Suppressor macrophage (primary cell): Measurements from ENCODE around the gene YLPM1.

Experiments
- DNase-seq, 4 experiments: peaks; one replicate each; pipeline ENCODE4 v3.0.0-alpha.2; 2020 to 2022

Gene YLPM1

GRCh38 chr14:74793506-74794155 is 30.5 kb downstream of the YLPM1 start:
- peak; percentile 4 to 14 (median 6) for DNase-seq

DNA sequence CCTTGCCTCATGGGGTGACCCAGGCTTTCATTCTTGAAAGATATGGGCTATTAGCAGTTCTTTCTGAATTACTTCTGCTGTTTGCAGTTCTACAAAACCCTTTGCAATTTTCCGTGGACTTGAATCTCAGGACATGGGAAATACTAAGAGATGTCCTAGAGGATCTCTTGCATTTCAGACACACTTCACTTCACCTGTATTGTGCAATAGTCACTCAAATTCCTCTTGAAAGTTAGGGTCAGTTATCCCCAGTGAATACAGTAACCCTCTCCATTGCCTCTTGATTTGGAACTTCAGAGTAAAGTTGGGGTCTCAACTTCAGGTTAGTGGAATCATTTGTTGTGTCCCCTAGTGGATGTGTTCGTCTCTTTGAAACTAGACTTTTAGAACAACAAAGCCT is 31.8 kb downstream of the YLPM1 start:
- no peak for DNase-seq

DNA sequence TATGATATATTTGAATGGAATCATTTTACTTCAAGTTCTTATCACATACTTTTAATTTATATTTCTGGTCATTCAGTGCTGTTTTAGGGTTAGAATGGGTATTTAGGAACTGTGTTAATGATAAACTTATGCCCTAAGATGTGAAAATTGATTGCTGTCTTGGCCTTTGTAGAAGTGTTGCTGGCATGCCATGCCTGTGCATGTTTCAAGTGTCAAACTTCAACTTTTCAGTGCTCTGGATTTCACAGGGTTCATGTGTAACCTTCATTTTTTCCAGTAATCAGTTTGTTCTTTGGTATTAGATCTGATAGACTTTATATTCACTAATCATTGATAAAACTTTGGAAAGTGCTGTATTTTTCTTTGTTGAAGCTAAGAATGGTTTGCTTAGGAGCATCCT is 36.6 kb downstream of the YLPM1 start:
- no peak for DNase-seq

GRCh38 chr14:74800780-74801179 is 37.7 kb downstream of the YLPM1 start:
- DNase-seq = no peak

DNA sequence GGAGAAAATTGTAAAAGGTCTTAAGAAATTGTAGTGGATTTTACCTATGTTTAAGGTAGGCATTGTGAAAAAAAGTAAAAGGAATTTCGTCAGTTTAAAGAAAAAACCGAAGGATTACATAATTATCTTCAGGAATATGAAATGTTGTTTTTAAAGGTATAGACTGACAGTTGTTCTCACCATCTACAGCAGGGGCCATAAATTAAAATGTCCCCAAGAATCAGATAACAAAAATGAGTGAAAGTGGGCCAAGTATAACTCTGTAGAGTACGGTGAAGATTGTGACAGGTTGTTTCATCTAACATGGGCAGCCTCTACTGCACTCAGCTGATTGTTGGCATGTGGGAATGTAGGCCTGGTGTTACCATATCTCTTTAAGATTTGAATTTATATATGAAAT is 38.3 kb downstream of the YLPM1 start:
- DNase-seq = no peak

GRCh38 chr14:74804219-74804825 is 41.2 kb downstream of the YLPM1 start:
- DNase-seq = peak in 3 of 4 experiments; percentile 8 to 24 (median 19)

DNA sequence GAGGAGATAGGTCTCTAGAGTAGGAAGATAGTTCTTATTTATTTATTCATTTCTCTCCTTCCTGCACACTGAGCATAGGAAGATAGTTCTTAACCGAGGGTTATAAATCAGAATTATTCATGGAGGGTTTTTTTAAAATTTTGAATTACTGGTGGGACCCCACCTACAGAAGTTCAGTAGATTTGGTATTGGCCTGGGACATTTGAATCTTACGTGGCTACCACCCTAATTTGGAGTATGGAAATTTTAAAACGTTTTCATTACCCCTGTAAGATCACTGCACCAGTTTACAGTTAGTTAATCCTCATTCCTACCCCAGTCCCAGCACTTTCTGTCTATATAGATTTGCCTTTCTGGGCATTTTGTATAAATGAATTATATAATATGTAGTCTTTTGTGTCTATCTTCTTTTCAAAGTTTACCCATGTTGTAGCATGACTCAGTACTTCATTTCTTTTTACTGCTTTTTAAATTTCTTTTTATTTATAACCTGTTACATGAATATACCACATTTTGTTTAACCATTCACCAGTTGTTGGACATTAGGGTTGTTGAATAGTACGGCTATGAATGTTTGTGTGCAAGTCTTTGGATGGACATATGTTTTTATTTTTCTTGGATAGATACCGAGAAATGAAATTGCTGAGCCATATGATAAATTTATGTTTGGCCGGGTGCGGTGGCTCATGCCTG is 44.9 kb downstream of the YLPM1 start:
- no peak for DNase-seq

- no peak for DNase-seq
Measured at GRCh38 chr14:74816124-74816523, 53.0 kb downstream of the YLPM1 start.

GRCh38 chr14:74820288-74820687 is 57.2 kb downstream of the YLPM1 start:
- no peak for DNase-seq

DNA sequence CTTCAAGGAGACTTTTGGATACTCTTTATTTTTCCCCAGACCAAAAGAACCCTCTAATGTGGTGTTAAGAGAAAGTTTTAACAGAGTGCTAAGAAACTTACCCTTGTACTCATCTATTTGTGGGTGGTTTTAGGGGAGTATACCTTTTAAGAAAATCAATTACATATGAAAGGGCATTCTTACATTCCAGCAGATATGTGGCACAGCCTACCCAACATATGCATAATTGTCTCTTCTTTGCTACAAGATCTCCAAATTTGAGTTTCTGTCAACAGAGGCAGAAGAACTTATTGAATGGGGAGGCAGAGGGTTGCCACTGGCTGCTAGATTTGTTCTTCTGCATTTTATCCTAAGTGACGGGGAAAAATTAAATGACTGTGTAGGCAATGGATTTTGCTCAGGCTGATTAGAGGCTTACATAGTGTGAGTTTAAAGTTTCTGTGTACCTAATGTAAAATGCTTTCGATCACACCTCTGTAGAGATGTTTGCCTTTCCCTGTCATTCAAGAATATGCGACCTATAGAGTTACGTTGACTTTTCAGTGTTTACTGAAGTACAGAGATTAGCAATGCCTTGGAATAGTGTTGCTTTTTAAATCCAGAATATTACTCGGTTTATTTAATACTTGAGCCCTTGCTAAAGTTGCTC is 58.3 kb downstream of the YLPM1 start:
- DNase-seq = no peak

DNA sequence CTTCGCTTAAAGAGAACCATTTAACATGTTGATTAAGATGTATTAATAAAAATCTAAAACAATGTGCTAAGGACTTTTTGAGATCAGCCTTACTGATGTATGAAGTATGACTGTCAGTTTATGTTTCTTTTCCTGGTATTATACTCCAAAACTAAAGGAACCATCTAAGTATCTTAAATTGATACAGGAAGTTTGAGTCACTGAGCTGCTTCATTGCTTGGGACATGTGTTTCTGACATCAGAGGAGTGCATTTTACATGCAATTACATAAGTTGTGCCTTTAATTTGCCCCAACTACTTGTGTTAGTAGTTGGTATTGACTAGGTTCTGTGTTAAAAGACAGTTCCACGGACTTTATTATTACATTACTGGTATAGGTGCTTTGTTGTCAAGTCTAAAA is 61.9 kb downstream of the YLPM1 start:
- DNase-seq = peak; percentile 31 to 76 (median 54)

DNA sequence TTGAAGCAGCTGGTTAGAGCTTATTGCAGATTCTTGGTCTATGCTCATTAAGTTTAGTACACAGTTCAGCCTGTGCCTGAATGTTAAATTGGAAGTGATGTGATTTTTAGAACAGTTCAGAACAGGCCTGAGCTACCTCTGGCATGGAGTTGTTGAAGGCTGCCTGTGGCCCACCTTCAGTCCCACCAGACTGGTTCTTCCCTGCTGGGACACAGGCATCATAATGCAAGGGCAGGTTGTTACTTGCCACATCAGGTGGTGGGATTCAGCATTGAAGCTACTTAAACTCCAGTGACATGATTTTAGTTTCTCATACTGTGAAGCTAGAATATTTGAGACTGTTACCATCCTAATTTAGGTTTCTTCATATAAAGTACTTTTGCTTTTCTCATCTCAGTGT is 63.5 kb downstream of the YLPM1 start:
- DNase-seq = no peak

DNA sequence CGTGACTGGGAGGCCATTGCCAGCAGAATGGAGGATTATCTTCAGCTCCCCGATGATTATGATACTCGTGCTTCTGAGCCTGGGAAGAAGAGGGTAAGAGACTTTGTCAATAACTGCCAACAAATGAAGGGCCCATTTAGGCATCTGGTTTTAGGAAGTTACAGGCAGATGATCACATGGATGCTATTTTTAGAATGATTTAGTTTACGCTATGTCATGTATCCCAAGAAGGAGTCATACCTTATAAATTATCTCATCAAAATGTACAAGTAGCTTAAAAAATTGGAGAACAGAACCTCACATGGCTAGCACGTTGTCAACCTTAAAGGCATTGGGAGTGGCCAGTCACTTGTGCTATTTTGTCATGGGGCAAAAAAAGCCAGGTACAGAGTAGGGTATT is 66.1 kb downstream of the YLPM1 start:
- DNase-seq = peak; percentile 12 to 72 (median 48)

- no peak for DNase-seq
Measured at GRCh38 chr14:74832849-74833248, 69.7 kb downstream of the YLPM1 start.

- DNase-seq = no peak
Measured at GRCh38 chr14:74834692-74835392, 71.7 kb downstream of the YLPM1 start.

DNA sequence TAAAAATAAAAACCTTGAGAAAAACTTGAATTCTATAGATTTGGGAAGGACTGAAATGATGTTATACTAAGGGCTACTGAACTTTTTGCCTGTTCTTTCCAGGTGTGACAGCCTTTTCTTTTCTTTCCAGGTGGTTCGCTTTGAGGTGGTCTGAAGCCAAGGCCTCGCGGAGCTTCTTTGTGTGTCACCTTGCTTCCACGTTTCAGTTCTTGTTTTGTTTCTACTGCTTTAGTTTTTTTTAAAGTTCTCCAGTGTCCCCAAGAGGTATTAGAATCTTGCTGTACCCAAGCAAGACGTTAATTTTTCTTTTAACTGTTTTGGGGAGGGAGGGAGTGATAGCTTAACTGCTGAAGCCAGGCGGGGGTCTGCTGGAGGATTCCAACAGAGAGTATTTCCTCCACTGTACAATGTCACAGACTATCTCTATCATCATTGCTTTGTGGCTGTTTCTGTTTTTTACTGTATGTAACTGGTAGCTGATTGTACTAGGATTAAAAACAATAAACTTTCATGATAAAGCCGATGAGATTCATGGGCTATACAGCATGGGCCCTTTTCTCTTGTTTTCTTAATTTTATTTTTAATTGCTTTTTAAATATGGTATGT is 72.6 kb downstream of the YLPM1 start:
- DNase-seq = no peak

DNA sequence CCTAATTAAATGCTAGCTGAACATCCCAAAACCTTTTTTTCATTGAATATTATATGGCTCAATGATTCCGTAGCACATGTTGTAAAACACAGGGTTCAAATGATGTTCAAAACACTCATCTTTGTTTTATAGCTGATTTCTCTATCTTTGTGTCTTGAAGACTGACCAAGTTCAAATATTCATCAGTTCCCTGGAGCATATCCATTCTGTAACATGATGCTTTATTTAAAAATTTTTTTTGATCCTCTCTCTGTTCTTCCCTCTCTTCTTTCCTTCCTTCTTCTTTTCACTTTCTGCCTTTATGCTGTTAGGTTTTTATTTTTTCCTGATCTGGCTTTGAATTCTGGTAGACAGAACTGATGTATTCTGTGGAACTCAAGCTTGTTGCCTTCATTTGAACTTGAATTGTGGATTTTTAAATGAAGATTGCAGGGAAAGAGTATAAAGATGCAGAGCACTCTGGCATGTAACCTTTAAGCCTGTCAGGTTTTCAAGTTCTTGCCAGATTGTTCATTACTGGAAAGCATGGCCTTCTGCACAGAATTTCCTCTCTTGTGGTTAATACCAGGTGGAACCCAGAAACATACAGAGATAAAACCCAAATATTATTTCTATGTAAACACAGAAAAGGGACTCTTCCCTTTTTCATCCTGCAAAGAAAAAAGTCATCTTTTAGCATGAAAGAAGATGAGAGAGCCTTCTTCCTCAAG is 73.3 kb downstream of the YLPM1 start:
- DNase-seq = no peak

DNA sequence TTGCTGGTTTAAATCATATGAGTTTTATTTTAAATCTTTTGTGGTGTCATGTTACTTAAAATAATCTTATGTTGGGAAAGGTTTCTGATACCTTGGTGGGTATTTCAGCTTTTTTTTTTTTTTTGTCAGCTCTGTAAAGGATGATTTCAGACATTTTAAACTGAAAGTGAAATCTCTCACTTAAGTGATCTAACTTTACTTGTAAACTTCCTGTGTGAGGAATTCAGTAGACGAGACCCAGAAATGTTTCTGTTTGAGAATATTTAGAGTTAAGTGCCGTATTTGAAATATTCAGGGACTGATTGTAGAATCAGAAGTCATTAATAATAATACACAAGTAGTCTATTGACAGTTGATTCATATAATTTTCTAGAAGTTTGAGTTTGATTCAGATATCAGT is 75.0 kb downstream of the YLPM1 start:
- DNase-seq = peak in 2 of 4 experiments; percentile 7 to 27

- DNase-seq = no peak
Measured at GRCh38 chr14:74840603-74841030, 77.5 kb downstream of the YLPM1 start.

DNA sequence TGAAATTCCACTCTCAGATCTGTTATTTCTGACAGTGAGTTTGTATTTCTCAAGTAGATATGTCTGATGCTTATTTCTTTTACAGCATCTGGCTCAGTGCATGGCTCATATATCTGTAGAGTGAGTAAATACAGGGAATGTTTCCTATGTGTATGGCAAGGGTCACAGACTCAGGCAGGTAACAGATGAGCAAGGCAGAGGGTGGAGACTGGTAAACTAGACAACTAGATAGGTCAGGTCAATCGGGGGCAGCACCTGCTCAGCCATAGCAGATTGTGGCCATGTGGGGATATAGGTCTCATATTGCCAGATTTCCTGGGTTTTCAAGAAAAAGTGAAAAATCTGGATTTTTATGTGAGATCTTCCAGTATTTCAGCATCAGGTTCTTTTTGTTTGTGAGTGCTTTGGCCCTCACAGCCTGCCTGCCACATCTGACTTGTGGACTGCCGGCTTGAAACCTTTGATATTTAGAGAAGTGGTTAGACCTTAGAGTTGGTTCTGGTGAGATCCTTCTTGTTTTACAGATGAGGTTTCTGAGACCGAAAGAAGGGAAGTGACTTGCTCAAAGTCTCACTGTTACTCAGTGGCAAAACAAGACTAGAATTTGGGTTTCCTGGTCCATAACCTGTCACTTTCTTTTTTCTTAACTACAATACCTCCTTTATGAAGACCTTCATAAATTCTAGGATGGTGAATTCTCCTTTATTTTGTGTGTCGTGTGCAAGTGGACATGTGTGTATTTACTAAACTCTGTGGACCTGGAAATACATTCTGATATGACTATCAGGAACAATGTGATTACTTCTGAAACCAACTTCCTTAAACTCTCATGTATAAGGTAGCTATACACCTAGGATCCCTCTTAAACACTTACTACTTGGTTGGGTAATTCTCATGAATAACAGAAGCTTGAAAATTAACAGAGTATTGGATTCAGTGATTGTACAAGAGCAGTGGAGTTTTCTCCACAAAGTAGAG is 78.4 kb downstream of the YLPM1 start:
- DNase-seq = peak; percentile 48 to 81 (median 72)
